ENCODE results near the gene ARL5A.
"Not testable (repeated sequence)": the region's sequence is repeated elsewhere in the genome, so short reads cannot be mapped to it uniquely, and the experiment has no call there.

The ARL5A gene, protein sequence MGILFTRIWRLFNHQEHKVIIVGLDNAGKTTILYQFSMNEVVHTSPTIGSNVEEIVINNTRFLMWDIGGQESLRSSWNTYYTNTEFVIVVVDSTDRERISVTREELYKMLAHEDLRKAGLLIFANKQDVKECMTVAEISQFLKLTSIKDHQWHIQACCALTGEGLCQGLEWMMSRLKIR

DNA sequence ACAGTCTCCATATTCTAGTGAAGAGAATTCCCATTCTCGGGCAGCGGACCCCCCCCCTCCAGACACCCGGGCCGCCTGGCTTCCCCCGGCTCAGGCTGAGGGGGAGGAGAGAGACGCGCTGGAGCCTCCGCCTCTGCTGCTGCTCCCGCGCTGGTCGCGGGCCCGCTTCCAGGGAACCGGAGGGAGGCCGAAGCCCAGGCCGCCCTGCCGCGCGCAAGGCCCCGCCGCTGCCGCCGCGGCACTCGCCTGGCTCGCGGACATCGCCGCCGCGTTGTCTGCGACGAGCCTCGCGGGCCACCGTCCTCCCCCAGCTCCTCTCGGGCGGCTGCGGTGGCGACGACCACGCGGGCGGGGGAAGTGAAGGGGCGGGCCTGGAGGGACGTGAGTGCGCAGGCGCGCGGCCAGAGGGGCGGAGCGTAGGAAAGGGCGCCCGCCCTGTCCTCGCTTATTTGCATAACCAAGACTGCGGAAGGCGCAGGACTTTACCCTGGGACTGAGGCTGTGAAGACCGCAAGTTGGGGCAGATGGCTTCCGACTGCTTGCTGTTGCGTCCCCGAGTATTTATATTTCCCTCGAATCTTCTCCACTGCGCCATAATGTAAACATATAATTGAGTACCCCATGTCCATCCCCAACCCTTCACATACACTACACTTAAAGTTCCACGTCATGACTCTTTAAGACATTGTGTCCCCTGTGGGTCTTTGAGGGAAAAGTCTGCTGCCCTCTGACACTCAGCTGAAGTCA is at the start of gene ARL5A:
Gene ARL5A (minus strand): TSS at position 279 of the 747 bp plus-strand sequence. CDS start 245 bp downstream, at position 34.
- peak; percentile 93 for DNase-seq

DNA sequence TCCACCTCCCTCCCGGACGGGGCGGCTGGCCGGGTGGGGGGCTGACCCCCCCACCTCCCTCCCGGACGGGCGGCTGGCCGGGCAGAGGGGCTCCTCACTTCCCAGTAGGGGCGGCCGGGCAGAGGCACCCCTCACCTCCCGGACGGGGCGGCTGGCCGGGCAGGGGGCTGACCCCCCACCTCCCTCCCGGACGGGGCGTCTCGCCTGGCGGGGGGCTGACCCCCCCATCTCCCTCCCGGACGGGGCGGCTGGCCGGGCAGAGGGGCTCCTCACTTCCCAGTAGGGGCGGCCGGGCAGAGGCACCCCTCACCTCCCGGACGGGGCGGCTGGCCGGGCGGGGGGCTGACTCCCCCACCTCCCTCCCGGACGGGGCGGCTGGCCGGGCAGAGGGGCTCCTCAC is 47.4 kb upstream of the ARL5A start:
- not testable (repeated sequence) for DNase-seq

DNA sequence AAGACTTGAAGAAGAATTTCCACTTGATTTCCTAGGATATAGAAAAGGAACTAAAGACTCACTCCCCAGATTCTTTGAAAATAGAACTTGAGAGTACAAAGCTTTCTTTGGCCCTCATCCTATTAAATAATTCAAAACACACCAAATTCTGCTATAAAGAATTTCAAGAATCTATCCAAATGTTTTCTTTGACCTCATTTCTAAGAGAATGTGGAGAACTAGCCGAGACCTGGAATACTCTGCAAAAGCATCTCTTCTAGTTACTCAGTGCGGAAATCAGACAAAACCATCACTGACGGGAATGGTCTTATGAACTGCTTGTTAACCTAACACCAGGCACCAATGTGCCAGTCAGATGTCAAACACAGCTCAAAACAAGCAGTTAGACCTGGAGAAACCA is 44.2 kb upstream of the ARL5A start:
- DNase-seq: no peak

DNA sequence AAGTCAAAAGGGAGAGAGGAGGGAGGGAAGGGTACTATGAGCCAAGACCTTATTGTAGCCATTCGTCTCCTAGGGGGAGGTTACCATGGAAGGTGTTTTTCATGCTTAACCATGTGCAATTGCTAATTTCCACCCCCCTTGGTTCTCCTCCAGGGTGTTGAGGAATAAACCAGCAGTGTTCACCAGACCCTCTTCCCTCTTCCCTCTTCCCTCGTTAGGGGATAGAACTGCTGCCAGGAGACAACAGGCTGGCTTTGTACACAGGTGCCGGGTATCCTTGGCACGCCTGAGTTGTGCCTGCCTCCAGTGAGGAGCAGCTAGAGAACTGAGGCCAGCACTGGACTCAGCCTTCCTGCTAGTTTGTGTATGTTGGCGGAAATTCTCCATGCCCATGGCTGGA is 41.1 kb upstream of the ARL5A start:
- no peak for DNase-seq

DNA sequence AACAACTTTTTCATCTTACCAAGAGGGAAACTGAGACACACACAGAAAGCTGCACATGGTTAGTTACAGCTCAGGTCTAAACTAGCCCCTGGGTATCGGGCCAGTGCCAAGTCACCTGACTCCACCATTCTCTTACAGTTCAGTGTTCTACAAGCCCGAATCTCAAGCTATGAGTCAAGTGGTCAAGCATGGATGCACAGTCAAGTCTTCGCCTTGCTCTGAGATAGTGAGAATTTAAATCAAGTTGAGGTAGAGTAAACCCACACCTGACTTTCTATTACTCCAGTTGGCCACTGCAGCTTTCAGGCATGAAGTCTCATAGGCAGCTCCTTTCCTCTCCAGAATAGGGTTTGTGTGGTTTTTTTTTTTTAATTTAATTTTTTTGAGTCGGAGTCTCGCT is 34.5 kb upstream of the ARL5A start:
- no peak for DNase-seq

DNA sequence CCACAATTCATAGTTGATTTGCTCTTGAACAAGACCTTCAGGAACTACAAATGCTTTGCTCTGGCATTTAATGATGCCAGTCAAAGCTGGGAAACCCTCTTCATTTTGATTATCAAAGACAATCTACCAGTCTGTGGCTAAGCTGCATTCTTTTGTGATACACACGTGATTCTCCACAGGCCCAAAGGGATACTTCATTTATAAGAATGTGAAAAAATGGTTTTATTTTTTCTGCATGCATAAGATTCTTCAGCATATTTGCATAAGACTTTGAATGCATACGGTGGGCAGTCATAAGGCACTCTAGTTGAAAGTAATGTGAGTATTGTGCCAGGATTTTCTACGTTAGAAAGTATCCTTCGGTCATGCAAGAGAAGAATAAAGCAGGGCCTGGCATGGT is 33.0 kb upstream of the ARL5A start:
- DNase-seq: no peak

DNA sequence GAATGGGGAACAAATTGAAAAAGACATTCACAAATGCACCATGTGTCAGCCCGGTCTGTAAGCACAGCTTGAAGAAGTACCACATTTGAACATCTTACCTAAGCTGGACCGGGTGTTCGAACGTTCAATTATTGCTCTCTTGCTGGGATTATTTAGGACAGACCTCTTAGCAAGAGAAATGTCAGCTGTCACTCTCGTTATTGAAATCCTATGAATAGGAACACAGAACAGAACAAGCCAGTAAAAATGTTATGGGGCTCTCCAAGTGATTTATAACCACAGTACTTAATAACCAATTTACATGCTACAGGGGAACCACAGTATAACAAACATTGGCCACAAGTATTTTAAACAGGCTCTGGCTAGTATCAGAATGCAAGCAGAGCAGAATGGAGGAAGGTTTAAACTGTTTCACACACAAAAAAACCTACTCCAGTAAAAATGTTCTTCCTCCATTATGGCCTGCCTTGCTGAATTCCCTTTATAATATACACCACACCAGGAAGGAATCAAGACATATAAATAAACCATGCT is 32.5 kb upstream of the ARL5A start:
- DNase-seq: no peak

DNA sequence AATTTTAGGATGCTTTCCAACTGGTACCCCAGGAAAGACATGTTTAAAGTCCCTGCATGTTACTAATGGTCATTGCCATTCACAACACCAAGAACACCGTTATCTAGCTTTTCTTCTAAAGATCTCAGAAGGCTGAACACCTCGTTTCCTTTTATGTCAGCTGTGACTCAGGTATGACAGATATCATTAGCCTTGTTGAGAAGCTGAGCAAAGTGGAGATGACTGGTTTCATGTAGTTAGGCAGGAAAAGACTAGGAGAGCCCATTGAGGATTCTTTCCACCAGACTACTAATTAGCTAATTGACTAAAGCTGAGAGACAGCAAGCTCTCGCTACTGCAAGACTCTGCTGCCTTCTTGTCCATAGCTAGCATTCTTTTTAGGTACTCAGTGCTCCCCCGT is 32.0 kb upstream of the ARL5A start:
- no peak for DNase-seq

DNA sequence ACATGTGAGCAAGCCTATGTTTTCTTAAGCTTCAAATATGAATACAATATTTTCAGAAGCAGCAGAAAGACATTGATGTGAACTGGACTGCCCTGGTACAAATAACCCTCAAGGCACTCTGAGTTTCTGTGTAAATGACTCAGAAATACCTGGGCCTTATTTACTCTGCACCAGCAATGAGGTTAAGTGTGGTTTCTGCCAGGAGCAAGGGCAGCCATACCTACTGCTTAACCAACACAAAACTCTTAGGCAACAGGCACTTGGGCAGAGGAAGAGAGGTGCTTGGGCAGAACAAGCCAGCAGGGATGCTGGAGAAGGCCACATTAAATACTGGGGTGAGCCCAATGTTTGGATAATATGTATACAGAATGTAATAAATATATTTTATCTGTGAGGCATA is 29.4 kb upstream of the ARL5A start:
- DNase-seq: no peak

DNA sequence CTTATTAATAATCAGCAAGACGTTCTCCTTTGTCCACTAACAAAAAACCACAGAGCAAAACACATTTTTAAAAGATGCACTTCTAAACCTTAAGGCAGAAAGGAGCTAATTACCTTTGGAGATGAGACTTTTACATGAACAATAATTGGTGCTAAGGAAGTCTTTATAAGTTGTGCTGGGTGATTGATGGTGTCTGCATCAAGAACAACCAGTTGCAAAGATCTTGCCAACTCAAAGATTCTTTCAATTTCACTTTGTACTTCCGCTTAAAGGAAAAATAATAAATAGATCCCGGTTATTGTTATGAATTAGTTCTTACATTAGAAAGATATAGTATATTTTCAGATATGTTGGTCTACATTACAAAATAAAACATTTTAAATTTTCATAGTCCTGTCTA is 26.9 kb upstream of the ARL5A start:
- DNase-seq: no peak

DNA sequence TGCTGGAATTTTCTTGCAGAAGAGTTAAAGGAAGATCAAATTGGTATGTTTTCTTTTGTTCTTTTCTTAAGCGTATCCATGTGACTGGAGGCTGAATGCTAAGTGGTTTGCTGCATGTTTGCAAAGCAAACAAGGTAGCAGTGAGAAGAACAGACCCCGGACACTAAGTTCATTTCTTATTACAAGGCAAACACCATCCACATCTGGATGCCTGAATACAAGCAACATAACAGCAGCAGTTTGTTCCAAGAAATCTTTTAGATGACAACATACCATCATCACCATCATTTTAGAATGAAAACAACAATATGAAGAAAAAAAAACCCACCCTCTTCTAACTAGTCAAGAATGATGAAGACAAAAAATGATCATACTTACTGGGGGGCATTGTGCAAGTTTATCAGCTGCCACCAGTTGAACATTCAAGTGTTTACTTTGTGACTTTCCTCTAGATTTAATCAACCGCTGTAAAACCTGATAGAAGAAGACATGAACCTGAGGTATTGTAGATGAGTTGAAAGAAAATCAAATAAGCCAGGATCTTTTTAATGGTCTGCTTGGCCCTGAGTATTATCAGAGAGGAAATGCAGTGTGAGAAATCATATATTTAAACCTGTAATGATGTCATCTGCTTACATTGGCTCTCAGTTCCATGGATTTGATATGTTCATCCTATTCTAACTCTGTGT is 25.0 kb upstream of the ARL5A start:
- no peak for DNase-seq

DNA sequence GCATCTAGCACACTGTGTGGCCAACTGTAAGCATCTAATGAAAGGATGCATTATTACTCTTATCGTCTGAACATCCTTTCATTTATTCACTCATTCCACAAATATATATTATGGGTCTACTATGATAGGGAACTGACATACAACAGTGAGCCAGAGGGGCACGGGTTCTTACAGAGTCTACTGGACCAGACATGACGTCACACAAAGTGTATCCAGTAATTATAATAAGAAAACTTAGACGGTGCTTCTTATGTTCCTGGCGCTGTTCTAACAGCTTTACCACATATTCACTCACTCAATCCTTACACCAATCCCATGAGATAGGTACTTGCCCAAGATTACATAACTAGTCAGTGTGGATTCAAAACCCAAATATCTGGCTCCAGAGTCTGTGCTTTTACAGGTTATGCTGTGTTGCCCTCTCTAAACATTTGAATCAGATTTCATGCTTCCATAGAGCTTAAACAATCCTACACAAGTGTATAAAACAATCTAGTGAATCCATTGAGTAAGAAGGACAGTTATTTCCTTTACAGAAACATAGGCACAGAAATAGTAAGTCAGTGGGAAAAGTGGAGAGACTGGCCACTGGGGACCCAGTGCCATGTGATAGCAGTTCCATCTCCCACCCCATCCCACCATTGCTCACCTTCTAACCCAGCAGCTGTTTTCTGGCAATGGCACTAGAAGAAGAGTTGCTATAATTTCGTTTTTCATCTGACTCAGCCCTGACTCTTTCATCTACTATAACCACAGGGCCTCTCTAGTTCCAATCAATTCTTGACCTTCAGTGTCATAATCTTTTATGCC is 24.2 kb upstream of the ARL5A start:
- no peak for DNase-seq

DNA sequence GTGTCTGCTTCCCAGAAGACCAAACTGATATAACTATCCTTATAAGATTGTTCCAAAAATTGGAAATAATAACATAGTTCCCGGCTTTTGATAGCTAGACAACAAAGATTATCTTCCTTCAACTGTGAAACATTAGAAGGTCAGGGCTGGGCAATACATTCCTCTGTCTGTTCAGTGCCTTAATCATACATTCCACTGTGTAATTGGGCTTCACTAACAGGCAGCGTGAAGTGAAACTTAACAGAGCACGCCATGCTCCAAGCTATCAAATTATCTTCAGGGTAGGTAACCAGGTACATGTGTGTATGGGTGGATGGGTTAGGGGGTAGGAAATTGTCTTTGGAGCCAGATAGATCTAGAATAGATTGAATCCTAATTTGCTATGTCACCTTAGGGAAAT is 23.5 kb upstream of the ARL5A start:
- DNase-seq: no peak

DNA sequence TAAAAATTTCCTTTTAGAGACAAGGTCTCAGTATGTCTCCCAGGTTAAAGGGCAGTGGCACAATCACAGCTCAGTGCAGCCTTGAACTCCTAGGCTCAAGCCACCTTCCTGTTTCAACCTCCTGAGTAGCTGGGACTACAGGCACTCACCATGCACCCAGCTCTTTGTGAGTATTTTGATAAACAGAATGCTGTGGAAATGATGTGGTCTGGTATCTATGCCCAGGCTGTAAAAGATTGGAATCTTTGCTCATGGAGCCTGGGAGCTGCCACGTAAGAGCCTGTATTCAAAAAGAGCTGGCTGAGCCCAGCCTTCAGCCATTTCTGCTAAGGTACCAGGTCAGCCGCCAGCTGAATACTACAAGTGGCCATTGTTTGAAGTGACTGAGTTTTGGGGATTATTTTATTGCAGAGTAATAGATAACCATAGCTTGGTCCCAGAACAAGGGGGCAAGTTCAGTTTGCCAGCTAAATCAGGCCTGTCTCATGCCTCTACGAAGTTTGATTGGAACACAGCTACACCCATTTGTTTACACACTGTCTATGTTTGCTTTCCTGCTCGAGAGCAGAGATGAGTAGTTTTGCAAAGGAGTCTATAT is 21.3 kb upstream of the ARL5A start:
- DNase-seq: no peak

DNA sequence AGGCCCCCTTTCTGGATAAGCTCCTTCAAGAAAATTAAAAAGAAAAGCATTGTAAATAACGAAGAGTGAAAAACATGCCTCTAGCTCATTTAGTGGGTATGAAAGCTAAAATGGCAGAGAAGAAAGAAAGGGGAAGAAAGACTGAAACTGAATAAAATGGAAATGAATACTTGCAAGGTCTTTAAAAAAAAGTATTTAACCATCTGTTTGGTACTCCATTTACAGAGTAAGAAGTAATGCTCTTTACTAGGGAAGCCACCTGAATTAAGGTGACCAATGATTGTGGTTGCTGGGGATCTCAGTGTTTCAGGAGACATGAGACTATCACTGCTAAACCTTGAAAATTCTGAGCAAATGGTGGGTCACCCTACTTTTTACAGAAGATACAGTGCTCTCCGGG is 17.7 kb upstream of the ARL5A start:
- no peak for DNase-seq

DNA sequence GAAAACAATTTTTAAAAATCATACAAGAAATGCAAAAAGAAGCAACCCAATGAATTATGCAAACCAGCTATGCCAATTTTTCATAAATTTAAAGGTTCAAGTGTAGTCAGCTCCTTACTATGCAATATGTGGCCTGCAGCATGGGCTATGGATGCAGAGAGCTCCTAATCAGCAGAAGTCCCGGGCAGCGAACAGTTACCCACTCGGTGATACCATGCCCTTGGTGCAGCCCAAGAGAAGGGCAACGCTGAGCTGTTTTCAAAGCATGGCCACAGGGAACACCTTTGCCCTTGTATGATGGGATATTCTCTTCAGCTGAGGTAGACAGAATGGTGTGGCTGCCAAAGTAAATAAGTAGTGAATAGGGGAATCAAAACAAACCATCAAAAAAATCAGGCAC is 17.3 kb upstream of the ARL5A start:
- DNase-seq: no peak

DNA sequence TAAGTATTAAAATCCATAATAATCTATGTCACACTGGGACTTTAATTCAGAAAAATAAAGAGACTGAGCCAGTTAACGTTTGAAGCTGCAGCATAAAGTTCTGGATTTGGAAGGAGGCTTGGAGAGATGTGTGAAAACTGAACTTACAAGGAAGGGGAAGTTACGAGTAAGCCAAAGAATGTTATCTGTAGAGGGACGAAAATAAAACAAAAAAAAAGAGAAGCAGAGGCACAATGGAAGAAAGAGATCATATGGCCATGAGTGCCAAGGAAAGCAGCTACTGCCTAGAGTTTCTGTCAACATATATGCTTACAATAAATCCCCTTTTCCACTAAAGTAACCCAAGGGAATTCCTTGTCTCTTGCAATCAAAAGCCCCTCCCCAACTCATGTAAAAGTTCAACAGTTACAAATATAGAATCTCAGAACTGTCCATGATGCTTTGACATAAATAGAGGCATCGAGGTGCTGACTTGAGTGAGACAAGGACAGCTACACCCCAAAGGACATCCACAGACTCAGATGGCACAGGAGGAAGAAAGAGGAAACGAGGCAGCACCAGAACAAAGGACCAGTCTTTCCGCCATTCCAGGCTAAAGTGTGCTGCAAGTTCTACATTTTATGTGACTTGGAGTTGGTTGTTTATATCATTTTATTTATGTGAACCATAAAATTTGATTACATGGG is 16.1 kb upstream of the ARL5A start:
- no peak for DNase-seq

DNA sequence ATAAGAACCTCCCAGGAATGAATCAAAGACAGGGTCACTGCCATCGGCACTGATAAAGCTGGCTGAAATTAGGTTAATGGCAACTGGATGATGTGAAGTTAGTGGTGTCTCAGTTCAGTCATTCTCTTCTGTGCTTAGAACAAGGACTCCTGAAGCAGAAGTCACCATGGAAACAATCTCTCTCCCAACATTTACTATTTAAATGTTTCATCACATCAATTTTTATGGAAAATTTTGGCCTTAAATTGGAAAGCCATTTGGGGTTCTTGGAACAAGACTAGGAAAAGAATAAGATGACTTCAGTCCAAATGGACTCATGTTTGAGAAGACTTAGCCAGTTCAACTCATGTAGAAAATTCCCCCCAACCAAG is 15.5 kb upstream of the ARL5A start:
- no peak for DNase-seq

DNA sequence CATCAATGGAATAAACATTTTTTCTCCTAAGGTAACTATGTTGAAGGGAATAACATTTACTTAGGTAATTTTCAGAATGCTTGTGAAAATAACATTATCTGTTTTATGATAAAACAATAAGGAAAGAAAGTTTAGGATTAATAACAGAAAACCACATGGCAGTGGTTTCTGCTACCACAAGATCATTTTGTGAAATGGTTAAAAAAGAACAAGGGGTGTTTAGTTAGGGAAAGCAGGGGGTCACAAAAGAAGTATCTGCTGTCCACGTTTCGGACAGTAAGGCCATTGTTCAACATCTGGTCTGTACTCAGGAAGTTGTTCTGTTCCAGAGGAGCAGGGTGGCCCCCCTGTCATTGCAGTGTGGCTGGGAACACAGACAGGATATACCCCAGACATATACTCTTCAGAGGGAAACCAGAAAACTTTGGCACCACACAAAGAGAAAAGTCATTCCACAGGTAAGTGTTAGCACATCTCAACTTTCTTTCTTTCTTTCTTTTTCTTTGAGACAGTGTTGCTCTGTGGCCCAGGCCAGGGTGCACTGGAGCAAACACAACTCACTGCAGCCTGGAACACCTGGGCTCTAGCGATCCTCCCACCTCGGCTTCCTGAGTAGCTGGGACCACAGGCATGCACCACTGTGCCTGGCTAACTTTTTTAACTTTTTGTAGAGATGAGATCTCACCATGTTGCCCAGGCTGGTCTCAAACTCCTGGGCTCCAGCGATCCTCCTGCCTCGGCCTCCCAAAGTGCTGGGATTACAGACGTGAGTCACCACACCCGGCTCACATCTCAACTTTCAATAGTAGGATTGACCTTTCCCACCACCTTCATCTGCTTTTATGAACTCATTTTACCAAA is 14.8 kb upstream of the ARL5A start:
- no peak for DNase-seq

DNA sequence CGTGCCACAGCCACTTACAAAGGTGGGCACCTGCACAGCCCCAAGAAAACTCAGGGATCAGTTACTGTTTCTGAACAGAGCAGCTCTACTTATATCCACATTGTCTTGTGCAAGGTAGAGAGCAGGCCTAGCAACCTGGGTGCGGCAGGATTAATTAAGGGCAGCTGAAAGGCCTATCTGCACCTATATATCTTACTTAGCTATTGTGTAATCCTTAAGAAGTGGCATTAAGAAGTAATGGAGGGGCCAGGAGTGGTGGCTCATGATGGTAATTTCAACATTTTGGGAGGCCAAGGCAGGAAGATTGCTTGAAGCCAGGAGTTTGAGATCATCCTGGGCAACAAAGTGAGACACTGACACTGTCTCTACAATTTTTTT is 12.8 kb upstream of the ARL5A start:
- no peak for DNase-seq

All from stimulated activated CD4-positive, alpha-beta T cell treated with anti-CD3 and anti-CD28 coated beads, Interleukin-4, amount 100 ng/mL, for 24 hours (primary cell).